B cell (primary cell): ENCODE data around the gene UNC13D. TPM values are rescaled to one million over a fixed set of nuclear protein-coding genes. Genes with fewer than 3 reads are reported as not detected.

Experiments
- ATAC-seq: fragments of 200-7000 bp; cut with Tn5 transposase; one replicate; pipeline ENCODE4 v1.10.0; 2021; ENCODE audit warnings: low read depth, mild to moderate bottlenecking, moderate number of reproducible peaks, moderate library complexity
- CTCF ChIA-PET: fragments of 350-600 bp; sonication (Branson Sonifier 250); formaldehyde crosslinking; loops from one replicate; lab custom pipeline; 2021; ENCODE audit warnings: antibody characterized with exemption, inconsistent platforms; lab: Charles Lee
- POLR2A ChIA-PET: fragments of 350-600 bp; sonication (Branson Sonifier 250); formaldehyde crosslinking; loops from one replicate; lab custom pipeline; 2021; ENCODE audit warnings: antibody characterized with exemption; lab: Charles Lee
- DNase-seq: peaks from one replicate; pipeline ENCODE4 v3.0.0; 2013
- H2AFZ ChIP-seq: 2 replicates; pipeline ENCODE4 v1.6.1; 2012; ENCODE audit warnings: mild to moderate bottlenecking, low read depth, low read length; ENCODE audit not compliant: insufficient read depth, poor library complexity, severe bottlenecking
- H3K27ac ChIP-seq, 2 donors: 1 replicate in 1 of 2; 2 replicates in 1 of 2; pipeline ENCODE4 v1.5.1; 2012 to 2013; ENCODE audit warnings: low read length in 2 of 2, mild to moderate bottlenecking in 2 of 2, moderate library complexity in 1 of 2
- H3K27me3 ChIP-seq, 4 experiments: fragments of 200-600 bp in 1 of 4; sonication (generic) in 1 of 4; replicated peaks in 1 of 4; 1 replicate in 2 of 4; 2 replicates in 2 of 4; pipeline versions ENCODE4 v1.6.1 to v1.7.0; 2013 to 2016; ENCODE audit warnings: low read length in 3 of 4, mild to moderate bottlenecking in 2 of 4, mixed read lengths in 1 of 4, moderate library complexity in 1 of 4; ENCODE audit not compliant: insufficient read depth in 4 of 4, control insufficient read depth in 3 of 4; ENCODE audit errors: control extremely low read depth in 1 of 4
- H3K36me3 ChIP-seq, 2 experiments: replicated peaks in 1 of 2; 1 replicate in 1 of 2; 2 replicates in 1 of 2; pipeline versions ENCODE4 v1.6.1 to v1.7.1; 2013; ENCODE audit warnings: low read length in 1 of 2; ENCODE audit not compliant: insufficient read depth in 2 of 2, control insufficient read depth in 1 of 2; ENCODE audit errors: control extremely low read depth in 1 of 2, extremely low read depth in 1 of 2
- H3K4me1 ChIP-seq, 2 donors: fragments of 200-600 bp in 1 of 2; sonication (generic) in 1 of 2; 1 replicate in 1 of 2; 2 replicates in 1 of 2; pipeline versions ENCODE4 v1.5.1 to v1.6.1; 2013 to 2017; ENCODE audit warnings: low read length in 2 of 2; ENCODE audit not compliant: control insufficient read depth in 2 of 2, insufficient read depth in 2 of 2
- H3K4me2 ChIP-seq: replicated peaks from 2 replicates; pipeline ENCODE3; 2012; ENCODE audit warnings: mild to moderate bottlenecking, low read depth, low read length; ENCODE audit not compliant: poor library complexity, severe bottlenecking
- H3K4me3 ChIP-seq, 5 experiments: fragments of 200-600 bp in 1 of 5; sonication (generic) in 1 of 5; 1 replicate in 3 of 5; 2 replicates in 2 of 5; pipeline versions ENCODE4 v1.5.1 to v1.7.0; 2011 to 2016; ENCODE audit warnings: low read length in 4 of 5, mild to moderate bottlenecking in 4 of 5, low read depth in 2 of 5, control low read depth in 1 of 5, moderate library complexity in 1 of 5; ENCODE audit not compliant: insufficient read depth in 1 of 5; ENCODE audit errors: control extremely low read depth in 1 of 5, extremely low read depth in 1 of 5
- H3K79me2 ChIP-seq: fragments of 200-600 bp; sonication (generic); one replicate; pipeline ENCODE4 v1.6.0; 2016; ENCODE audit warnings: low read length; ENCODE audit not compliant: control insufficient read depth, insufficient read depth
- H3K9ac ChIP-seq: fragments of 200-600 bp; sonication (generic); 2 replicates; pipeline ENCODE4 v1.6.1; 2017; ENCODE audit warnings: mild to moderate bottlenecking, low read length, moderate library complexity
- H3K9me3 ChIP-seq, 3 donors: one replicate each; pipeline versions ENCODE4 v1.6.1 to v1.7.1; 2013; ENCODE audit warnings: low read length in 2 of 3; ENCODE audit not compliant: control insufficient read depth in 2 of 3, insufficient read depth in 1 of 3; ENCODE audit errors: control extremely low read depth in 1 of 3
- H4K20me1 ChIP-seq: 2 replicates; pipeline ENCODE4 v1.6.0; 2012; ENCODE audit warnings: mild to moderate bottlenecking, low read length; ENCODE audit not compliant: insufficient read depth, control insufficient read depth, poor library complexity, severe bottlenecking
- H3K27ac Mint-ChIP-seq: one replicate; pipeline ENCODE4 v1.8.0; 2021; ENCODE audit warnings: mixed read lengths
- H3K27me3 Mint-ChIP-seq: one replicate; pipeline ENCODE4 v1.8.0; 2021; ENCODE audit warnings: mixed read lengths
- H3K4me1 Mint-ChIP-seq: one replicate; pipeline ENCODE4 v1.8.0; 2021; ENCODE audit warnings: mixed read lengths
- H3K4me3 Mint-ChIP-seq: one replicate; pipeline ENCODE4 v1.8.0; 2021; ENCODE audit warnings: mixed read lengths
- H3K9me3 Mint-ChIP-seq: one replicate; pipeline ENCODE4 v1.8.0; 2022; ENCODE audit warnings: mixed read lengths; ENCODE audit not compliant: insufficient read depth
- CTCF ChIP-seq: fragments of 200-600 bp; IDR thresholded peaks from one replicate; pipeline ENCODE4 v1.8.0; 2022; ENCODE audit warnings: antibody characterized with exemption, mild to moderate bottlenecking
- EZH2 ChIP-seq: IDR thresholded peaks from 2 replicates; pipeline ENCODE4 v1.6.1; 2012; ENCODE audit warnings: borderline replicate concordance, low read depth, mild to moderate bottlenecking, moderate library complexity, low read length; ENCODE audit not compliant: insufficient read depth, poor library complexity, severe bottlenecking
- WGBS: methylation state at CpG from one replicate; pipeline ENCODE4 v1.1.5; 2013; ENCODE audit warnings: missing lambda C conversion rate; ENCODE audit not compliant: insufficient coverage; 5-methylcytosine and 5-hydroxymethylcytosine counted together
- intact Hi-C: fragments of 100-400 bp; cut with micrococcal nuclease; formaldehyde crosslinking; loops from one replicate; pipeline ENCODE4 v1.10.0; 2022
- polyA plus RNA-seq: library from polyadenylated mRNA; depleted of rRNA; stranded (reverse); fragments of >200 nt; gene quantifications from 2 replicates; pipeline ENCODE4 v1.2.3, GENCODE V29; 2012
- total RNA-seq, 2 donors: library from RNA; stranded (reverse); fragments of 120-200 nt in 1 of 2; gene quantifications; 1 replicate in 1 of 2; 2 replicates in 1 of 2; pipeline versions ENCODE4 v1.2.3 to v1.2.4, GENCODE V29; 2013 to 2022

The UNC13D gene
- total and polyA plus RNA-seq, 2 donors (not counting 1 experiment from before 2014, with no cell fraction given): 101 to 107 TPM

GRCh38 chr17:75799402-75799801 is 44.8 kb downstream of the UNC13D start:
- H3K9me3 ChIP-seq: no peaks in the 10 kb centered on the region
- DNase-seq (no peak), ATAC-seq (no peak)
- no peak overlapping the region for H3K4me3 ChIP-seq
- ChIA-PET POLR2A (interaction anchor here (0.6 kb wide), 1 partner anchor 16 kb away, joined by 3 read pairs; no protein-coding TSS in a partner anchor), CTCF (no interaction called here)
- 77% methylated on average over 3 of the region's 4 CpGs for WGBS
- no peak overlapping the region for H3K27ac ChIP-seq
- peaks cover 3 to 29% of the 10 kb centered on the region in 2 experiments for H3K36me3 ChIP-seq
- peaks cover 5% of the 10 kb centered on the region for H3K4me1 Mint-ChIP-seq
- H3K27me3 Mint-ChIP-seq: no peaks in the 10 kb centered on the region
- H3K9ac ChIP-seq: no peak overlapping the region
- no peak overlapping the region for H2AFZ ChIP-seq
- intact Hi-C loops: no loop called here
- H4K20me1 ChIP-seq: peaks cover 4% of the 10 kb centered on the region
- TF ChIP-seq CTCF: no peak
- TF ChIP-seq EZH2: no peak
- no peak overlapping the region for H3K4me2 ChIP-seq
- peaks cover 74% of the 10 kb centered on the region for H3K79me2 ChIP-seq
- H3K27ac Mint-ChIP-seq: no peak overlapping the region
- no peak overlapping the region for H3K4me3 Mint-ChIP-seq
- H3K4me1 ChIP-seq: no peaks in the 10 kb centered on the region
- no peaks in the 10 kb centered on the region for H3K27me3 ChIP-seq
- no peaks in the 10 kb centered on the region for H3K9me3 Mint-ChIP-seq

DNA sequence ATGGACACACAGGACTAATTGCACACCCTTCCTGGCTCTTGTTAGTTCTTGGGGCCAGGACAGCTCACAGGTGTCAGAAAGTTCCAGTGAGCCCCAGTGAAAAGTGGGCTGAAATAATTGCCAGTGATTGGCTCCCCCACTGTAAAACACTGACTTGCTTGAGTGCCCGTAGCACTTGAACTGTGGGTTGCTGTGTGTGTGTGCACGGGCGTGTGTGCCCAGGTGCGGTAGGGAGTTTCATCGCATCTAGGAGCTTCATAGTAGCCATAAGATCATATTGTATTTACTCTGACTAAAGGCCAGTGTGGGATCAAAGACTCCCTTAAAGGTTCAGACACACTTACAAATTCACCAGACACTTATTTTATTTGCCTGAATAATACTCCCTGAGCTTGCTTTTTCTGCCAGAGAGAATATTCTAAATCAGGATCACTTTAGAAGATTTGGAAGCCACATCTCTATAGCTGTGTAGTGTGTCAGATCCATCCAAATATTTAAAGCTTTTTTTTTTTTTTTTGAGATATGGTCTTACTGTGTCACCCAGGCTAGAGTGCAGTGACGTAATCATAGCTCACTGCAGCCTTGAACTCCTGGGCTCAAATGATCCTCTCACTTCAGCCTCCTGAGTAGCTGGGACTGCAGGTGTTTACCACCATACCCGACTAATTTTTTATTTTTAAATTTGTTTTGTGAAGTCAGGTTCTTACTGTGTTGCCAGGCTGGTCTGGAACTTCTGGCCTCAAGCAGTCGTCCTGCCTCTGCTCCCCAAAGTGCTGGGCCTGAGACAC is 48.2 kb downstream of the UNC13D start:
- H3K27ac ChIP-seq: no peak overlapping the region
- intact Hi-C loops: no loop called here
- H3K79me2 ChIP-seq: peaks cover 82% of the 10 kb centered on the region
- Mint-ChIP-seq H3K9me3 (no peaks in the 10 kb centered on the region), H3K27me3 (no peaks in the 10 kb centered on the region), H3K27ac (no peak overlapping the region), H3K4me1 (peaks cover 2% of the 10 kb centered on the region), H3K4me3 (no peak overlapping the region)
- no peaks in the 10 kb centered on the region for H3K9me3 ChIP-seq
- no peak overlapping the region for H3K4me2 ChIP-seq
- TF ChIP-seq EZH2 (no peak), CTCF (no peak)
- no peak overlapping the region for H2AFZ ChIP-seq
- peaks cover 15% of the 10 kb centered on the region for H4K20me1 ChIP-seq
- POLR2A ChIA-PET: interaction anchor here (0.7 kb wide), 1 partner anchor 8 kb away, joined by 6 read pairs; no protein-coding TSS in a partner anchor
- H3K4me1 ChIP-seq: no peaks in the 10 kb centered on the region
- H3K36me3 ChIP-seq: peaks cover 5 to 48% of the 10 kb centered on the region in 2 experiments
- CTCF ChIA-PET: interaction anchor here (0.9 to 2.0 kb wide), 5 partner anchors 9 to 46 kb away, joined by 3 to 7 read pairs (median 6); no protein-coding TSS in a partner anchor
- H3K9ac ChIP-seq: no peak overlapping the region
- ATAC-seq (no peak), DNase-seq (no peak)
- no peaks in the 10 kb centered on the region for H3K27me3 ChIP-seq
- WGBS: 100% methylated on average over 1 of the region's 8 CpGs
- no peak overlapping the region for H3K4me3 ChIP-seq
